OCI-M2 (cell line): ENCODE measurements around the gene GTF3C2.
A peak's percentile ranks its signal among the peaks of the same experiment; 100 is the strongest.

Experiments used
- DNase-seq: peaks from one replicate; lab custom pipeline; 2025; ENCODE audit not compliant: unreplicated experiment; lab: John Stamatoyannopoulos, UW

GTF3C2 gene

DNA sequence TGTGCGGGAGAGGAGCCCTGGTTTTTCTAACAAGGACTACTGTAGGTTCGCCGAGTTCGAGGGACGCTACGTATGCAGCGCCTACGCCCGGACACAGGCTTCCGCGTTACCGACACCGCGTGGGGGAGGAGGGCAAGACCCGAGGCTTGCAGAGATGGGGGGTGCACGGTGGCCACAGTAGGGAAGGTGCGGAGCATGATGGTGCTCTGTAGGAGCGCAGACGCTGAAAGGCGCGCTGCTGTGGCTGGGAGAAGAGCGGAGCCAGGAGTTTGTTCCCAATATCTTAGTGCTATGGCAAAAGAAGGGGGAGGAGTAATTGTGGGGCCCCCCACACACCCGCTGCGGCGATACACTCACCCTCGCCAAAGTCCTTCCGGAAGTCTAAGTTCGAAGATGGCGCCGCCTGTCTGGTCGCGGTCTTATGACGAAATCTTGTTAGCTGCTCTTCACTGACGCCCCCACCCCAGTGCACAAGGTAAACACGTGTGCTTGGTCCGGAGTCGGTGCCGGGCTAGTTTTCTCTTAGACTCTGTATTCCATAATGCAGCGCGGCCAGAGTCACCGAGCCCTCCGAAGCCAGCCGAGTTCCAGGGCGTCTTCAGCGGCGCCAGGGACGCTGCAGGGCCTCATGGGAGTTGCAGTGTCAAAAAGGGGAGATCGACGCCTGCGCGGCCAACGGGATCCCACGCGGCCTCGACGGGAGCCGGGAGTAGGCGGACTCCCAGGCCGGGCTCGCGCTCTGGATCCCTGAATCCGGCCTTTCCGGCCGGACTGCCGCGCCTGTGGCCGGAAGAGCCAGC is at the start of gene GTF3C2:
GTF3C2 (minus strand) TSS at position 383 of the 800 bp plus-strand sequence. CDS start 13,210 bp downstream, outside the sequence.
- DNase-seq, result peak; percentile 82

DNA sequence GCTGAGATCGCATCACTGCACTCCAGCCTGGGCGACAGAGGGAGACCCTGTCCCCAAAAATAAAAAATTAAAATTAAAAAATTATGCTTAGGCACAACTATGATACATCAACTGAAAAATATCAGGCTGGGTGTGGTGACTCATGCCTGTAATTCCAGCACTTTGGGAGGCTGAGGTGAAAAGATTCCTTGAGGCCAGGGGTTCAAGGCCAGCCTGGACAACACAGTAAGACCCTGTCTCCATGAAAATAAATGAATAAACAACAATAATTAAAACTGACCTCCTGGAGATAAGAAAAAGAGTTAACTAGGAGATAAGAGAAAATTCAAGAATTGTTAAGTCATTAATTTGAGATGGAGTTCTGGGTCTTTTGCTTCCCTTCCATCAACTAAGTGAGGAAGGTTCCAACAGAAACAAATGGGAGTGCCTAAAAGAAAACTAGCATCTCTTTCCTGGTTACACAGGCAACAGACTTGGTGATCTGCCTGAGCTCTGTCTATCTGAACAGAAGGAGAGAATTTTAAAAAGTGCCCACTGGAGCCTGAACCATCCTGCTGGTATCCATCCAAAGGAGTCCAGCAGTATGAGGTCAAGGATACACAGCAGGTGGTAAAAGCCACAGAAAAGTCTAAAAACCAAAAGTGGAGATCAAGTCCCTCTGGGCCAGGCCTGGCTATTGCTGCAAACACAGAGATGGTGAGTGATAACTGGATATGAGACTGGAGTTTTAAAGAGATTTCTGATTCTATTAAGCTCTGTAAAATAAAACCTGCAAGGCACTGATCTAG is 44.0 kb upstream of the GTF3C2 start:
- DNase-seq, result no peak

DNA sequence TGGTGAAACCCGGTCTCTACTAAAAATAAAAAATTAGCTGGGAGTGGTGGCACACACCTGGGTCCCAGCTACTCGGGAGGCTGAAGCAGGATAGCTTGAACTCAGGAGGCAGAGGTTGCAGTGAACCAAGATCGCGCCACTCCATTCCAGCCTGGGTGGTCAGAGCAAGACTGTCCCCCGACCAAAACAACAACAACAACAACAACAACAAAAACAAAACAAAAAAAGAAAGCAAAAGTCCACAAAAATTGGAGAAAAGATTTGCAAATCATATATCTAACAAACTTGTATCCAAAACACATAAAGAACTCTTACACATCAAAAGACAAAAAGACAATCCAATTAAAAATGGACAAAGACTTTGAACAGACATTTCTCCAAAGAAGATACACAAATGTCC is 42.4 kb upstream of the GTF3C2 start:
- DNase-seq, result no peak

DNA sequence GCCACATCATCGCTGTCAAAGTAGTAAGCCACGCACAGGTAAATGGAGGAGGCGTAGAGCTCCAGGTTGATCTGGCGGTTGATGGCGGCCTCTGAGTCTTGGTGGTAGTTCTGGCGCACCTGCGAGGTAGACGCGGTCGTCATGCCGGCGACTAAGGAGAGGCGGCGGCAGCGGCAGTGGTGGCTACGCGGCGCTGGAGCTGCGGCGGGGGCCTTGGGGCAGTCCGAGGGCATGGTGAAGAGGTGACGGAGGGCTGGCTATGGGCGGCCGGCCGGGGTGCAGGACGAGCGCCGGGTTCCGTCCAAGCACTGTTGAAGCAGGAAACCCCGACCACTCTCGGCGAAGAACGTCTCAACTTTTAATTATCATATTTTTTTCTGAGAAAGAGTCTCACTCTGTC is 36.7 kb upstream of the GTF3C2 start:
- DNase-seq, result no peak

GRCh38 chr2:27390822-27391679 is 34.5 kb upstream of the GTF3C2 start:
- no peak for DNase-seq

GRCh38 chr2:27381577-27382181 is 25.1 kb upstream of the GTF3C2 start:
- no peak for DNase-seq

DNA sequence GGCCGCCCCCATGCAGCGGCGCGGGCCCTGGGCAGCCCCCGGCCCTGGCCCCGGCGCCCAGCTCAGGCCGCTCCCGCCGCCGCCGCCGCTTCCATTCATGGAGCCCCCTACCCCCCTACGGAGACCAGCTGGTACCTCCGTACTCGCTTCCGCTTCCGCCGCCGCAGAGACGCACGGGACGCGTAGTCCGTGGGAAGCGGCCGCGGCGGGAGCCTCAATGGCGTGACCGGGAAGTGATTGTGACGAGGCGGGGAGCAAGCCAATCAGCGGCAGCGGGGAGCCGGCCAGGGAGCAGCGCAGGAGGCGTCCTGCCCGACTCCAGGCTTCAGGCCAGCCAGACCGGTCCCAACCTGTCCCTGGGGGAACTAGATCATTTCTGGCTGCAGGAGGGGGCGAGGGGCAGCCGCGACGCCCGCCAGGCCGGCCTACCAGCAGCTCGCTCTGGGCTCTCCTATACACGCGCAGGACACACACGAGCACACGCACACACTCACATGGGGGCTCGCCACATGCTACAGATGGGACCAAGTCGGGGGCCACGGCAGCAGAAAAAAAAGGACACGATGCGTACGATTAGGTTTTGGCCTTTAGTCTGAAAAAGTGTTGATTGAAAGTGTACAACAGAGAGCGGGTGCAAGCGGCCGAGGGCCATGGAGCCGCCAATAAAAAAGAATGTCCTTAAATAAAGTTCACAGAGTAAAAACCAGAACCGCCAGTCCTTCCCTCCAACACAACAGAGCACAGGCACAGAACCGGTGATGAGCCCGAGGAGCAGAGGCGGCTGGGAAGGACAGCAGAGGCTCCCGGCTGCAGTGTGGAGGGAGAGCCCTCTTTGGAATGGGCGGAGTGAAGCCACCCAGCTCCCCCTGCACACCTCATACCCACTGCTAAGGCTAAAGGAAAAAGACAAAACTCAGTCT is 24.3 kb upstream of the GTF3C2 start, which contains the start of gene ZNF513:
ZNF513 (minus strand) TSS at position 109 of the 920 bp plus-strand sequence. CDS start 208 bp downstream, outside the sequence.
- peak; percentile 30 for DNase-seq

GRCh38 chr2:27379836-27380625 is 23.5 kb upstream of the GTF3C2 start:
- no peak for DNase-seq

GRCh38 chr2:27379383-27379835 is 22.8 kb upstream of the GTF3C2 start:
- DNase-seq, result no peak

DNA sequence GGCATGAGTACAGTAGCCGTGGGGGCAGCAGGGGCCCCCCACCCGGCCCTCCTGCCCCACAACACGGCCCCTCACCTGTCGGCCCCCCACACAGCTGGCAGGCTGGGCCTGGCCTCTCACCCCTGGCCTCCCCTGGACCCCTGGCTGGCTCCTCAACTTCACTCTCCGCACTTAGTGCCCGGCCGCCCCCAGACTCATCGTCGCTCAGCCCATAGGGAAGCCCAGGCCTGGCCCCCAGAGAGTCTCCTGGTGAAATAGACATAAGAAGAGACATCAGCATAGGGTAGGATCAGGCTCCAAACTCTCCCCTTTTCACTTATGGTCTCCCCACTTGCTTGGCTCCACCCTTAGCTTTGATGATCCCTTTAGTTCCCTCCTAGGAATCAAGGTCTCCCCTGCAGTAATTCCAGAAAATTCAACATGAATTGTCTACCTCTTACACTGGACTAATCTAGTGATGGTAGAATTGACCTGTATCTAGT is 22.3 kb upstream of the GTF3C2 start:
- DNase-seq, result no peak

DNA sequence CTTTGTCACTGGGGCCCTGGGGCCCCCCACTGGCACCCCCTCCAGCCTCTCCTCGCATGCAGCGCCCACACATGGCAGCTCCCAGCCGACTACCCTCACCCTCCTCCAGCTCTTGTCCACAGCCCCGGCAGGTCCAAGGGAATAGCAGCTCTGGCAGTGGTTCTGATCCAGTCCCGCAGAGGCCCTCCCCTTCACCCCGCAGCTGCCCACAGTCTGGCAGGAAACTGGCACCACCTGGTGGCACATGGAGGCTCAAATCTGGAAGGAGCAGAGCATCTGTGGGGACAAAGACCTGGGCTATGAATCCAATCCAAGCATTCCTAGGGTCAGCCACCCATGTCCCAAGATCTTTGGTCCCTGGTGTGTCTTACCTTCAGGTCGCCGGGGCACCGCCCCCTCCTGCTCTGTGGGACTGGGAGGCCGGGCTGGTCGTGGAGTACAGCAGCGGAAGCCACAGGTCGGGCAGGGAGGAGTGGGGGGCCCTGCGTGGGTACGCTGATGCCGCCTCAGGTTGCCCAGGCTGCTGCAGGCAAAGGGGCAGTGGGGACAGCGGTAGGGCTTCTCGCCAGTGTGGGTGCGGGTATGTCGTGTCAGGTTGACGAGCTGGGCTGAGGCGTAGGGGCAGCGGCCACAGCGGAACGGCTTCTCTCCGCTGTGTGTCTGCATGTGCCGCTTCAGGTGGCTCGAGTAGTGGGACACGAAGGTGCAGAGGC is 21.7 kb upstream of the GTF3C2 start:
- DNase-seq, result no peak

DNA sequence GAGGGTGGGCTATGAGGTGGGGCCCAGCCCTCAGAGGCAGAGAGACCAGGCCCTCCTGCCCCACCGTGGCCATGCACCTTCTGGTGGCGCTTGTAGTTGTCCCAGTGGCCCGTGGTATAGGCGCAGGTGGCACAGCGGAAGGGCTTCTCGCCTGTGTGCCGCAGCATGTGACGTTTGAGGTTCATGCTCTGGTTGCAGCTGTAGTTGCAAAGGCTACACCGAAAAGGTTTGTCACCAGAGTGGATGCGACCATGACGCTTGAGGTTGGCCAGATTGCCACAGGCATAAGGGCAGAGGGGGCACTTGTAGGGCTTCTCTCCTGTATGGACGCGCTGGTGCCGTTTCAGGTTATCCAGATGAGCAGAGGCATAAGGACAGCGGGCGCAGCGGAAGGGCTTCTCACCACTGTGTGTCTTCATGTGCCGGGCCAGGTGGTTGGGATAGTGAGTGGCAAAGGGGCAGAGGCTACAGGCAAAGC is 21.1 kb upstream of the GTF3C2 start:
- DNase-seq, result no peak

DNA sequence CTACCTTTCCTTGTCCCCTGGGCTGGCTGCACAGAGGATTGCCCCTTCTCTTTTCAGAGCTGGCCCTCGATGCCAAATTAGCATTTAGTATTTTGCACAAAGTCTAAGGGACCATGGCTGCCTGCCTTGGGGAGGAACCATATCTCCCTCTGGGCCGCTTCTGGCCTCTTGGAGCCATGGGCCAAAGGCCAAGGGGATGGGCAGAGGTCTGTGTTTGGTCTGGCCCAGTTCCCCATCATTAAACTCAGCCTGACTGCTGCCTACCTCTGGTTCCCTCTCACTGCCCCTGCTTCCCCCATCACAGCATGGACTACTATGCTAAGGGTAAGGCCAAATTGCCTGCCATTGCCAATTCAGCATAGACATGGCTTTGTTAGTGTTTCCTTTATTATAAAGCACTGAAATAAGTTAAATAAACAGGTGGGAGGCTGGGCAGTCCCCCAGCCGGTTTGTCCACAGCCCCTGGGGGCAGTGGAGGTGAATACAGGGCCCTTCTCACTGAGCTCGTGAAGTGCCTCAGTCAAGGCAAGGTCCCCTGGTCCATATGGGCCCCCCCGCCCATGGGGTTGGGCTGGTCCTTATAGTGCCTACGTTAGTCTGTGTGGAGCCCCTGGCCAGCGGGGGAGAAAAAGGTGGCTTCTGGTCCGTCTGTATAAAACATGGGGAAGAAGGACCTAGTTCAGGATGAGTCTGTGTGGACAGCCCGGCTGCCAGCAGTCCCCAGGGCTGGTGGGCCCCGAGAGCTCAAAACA is 20.5 kb upstream of the GTF3C2 start:
- no peak for DNase-seq

GRCh38 chr2:27376151-27376865 is 19.7 kb upstream of the GTF3C2 start:
- DNase-seq, result no peak

GRCh38 chr2:27375513-27376099 is 19.0 kb upstream of the GTF3C2 start:
- DNase-seq, result no peak

GRCh38 chr2:27373567-27373966 is 17.0 kb upstream of the GTF3C2 start:
- DNase-seq, result no peak
